HEK293 (cell line): ENCODE data around the gene PLAGL2.

Experiments
- CTCF ChIA-PET: fragments of 350-600 bp; formaldehyde crosslinking; extraction: SDS; loops from one replicate; lab custom pipeline; 2021; ENCODE audit warnings: antibody characterized with exemption; lab: Yijun Ruan, JAX
- POLR2A ChIA-PET: fragments of 300-600 bp; formaldehyde crosslinking; extraction: SDS; loops from one replicate; lab custom pipeline; 2020; ENCODE audit warnings: antibody characterized with exemption, inconsistent platforms; lab: Yijun Ruan, JAX
- H3K27ac ChIP-seq: fragments of 200-500 bp; sonication (Bioruptor generic); 2 replicates; pipeline ENCODE4 v1.5.1; 2014; ENCODE audit warnings: low read depth, low read length, control low read depth, inconsistent platforms; ENCODE audit errors: extremely low read depth
- H3K36me3 ChIP-seq, 2 experiments: fragments of 200-500 bp in 1 of 2; sonication (Bioruptor generic) in 1 of 2; 1 replicate in 1 of 2; 2 replicates in 1 of 2; pipeline ENCODE4 v1.5.1; 2014 to 2017; ENCODE audit warnings: inconsistent platforms in 2 of 2, low read length in 2 of 2; ENCODE audit not compliant: control insufficient read depth in 2 of 2, insufficient read depth in 1 of 2
- H3K4me1 ChIP-seq: fragments of 200-500 bp; sonication (Bioruptor generic); 2 replicates; pipeline ENCODE4 v1.5.1; 2014; ENCODE audit warnings: mild to moderate bottlenecking, low read length, inconsistent platforms; ENCODE audit not compliant: control insufficient read depth, insufficient read depth
- H3K4me3 ChIP-seq: 2 replicates; pipeline ENCODE4 v1.5.1; 2011; ENCODE audit warnings: low read depth, mild to moderate bottlenecking, control low read depth, low read length, moderate library complexity
- H3K9me3 ChIP-seq: fragments of 200-500 bp; sonication (Bioruptor generic); 2 replicates; pipeline ENCODE4 v1.5.1; 2014; ENCODE audit warnings: low read depth, low read length, inconsistent platforms; ENCODE audit not compliant: control insufficient read depth, insufficient read depth
- BCL11B ChIP-seq: fragments of 450-650 bp; formaldehyde crosslinking; IDR thresholded peaks from 2 replicates; pipeline ENCODE4 v1.5.1; 2016; ENCODE audit warnings: low read depth, missing biosample characterization, missing genetic modification characterization
- HOXD13 ChIP-seq: sonication (generic); formaldehyde crosslinking; IDR thresholded peaks from 2 replicates; pipeline ENCODE4 v1.8.0; 2022; ENCODE audit warnings: missing genetic modification reagents, borderline replicate concordance
- KLF7 ChIP-seq: fragments of 450-650 bp; formaldehyde crosslinking; IDR thresholded peaks from 2 replicates; pipeline ENCODE4 v1.5.1; 2016; ENCODE audit warnings: missing biosample characterization, missing genetic modification characterization, borderline replicate concordance
- SALL2 ChIP-seq: fragments of 450-650 bp; formaldehyde crosslinking; IDR thresholded peaks from 2 replicates; pipeline ENCODE4 v1.5.0; 2017; ENCODE audit warnings: missing biosample characterization, mild to moderate bottlenecking, missing genetic modification characterization, borderline replicate concordance
- SETDB1 ChIP-seq: IDR thresholded peaks from one replicate; pipeline ENCODE4 v1.6.1; 2017; ENCODE audit warnings: mild to moderate bottlenecking, low read length, moderate library complexity, mixed read lengths; ENCODE audit not compliant: insufficient read length
- SP2 ChIP-seq: fragments of 450-650 bp; formaldehyde crosslinking; IDR thresholded peaks from 2 replicates; pipeline ENCODE4 v1.5.1; 2016; ENCODE audit warnings: missing biosample characterization, missing genetic modification characterization
- ZBTB7A ChIP-seq: fragments of 450-650 bp; formaldehyde crosslinking; IDR thresholded peaks from 2 replicates; pipeline ENCODE4 v1.5.1; 2016; ENCODE audit warnings: low read depth, missing biosample characterization, missing genetic modification characterization
- ZFP69B ChIP-seq: fragments of 450-650 bp; formaldehyde crosslinking; IDR thresholded peaks from 2 replicates; pipeline ENCODE4 v1.5.1; 2016; ENCODE audit warnings: missing biosample characterization, missing genetic modification characterization
- ZNF18 ChIP-seq: fragments of 450-650 bp; formaldehyde crosslinking; IDR thresholded peaks from 2 replicates; pipeline ENCODE4 v1.5.1; 2016; ENCODE audit warnings: missing biosample characterization, missing genetic modification characterization
- ZNF211 ChIP-seq: fragments of 450-650 bp; formaldehyde crosslinking; IDR thresholded peaks from 2 replicates; pipeline ENCODE4 v1.5.1; 2016; ENCODE audit warnings: low read depth, missing biosample characterization, missing genetic modification characterization
- ZNF341 ChIP-seq: fragments of 450-650 bp; formaldehyde crosslinking; IDR thresholded peaks from 2 replicates; pipeline ENCODE4; 2016; ENCODE audit warnings: low read depth, missing biosample characterization, missing genetic modification characterization
- ZNF394 ChIP-seq: fragments of 450-650 bp; formaldehyde crosslinking; IDR thresholded peaks from 2 replicates; pipeline ENCODE4 v1.5.1; 2016; ENCODE audit warnings: missing biosample characterization, missing genetic modification characterization, mild to moderate bottlenecking, moderate library complexity, borderline replicate concordance
- ZNF416 ChIP-seq: fragments of 450-650 bp; formaldehyde crosslinking; IDR thresholded peaks from 2 replicates; pipeline ENCODE4 v1.5.1; 2016; ENCODE audit warnings: missing biosample characterization, missing genetic modification characterization
- ZNF473 ChIP-seq: fragments of 450-650 bp; formaldehyde crosslinking; IDR thresholded peaks from 2 replicates; pipeline ENCODE4 v1.5.1; 2017; ENCODE audit warnings: missing biosample characterization, missing genetic modification characterization
- ZNF48 ChIP-seq: fragments of 450-650 bp; formaldehyde crosslinking; IDR thresholded peaks from 2 replicates; pipeline ENCODE4 v1.5.1; 2016; ENCODE audit warnings: missing biosample characterization, missing genetic modification characterization
- ZNF626 ChIP-seq: fragments of 450-650 bp; sonication (Bioruptor Pico); formaldehyde crosslinking; IDR thresholded peaks from 2 replicates; pipeline ENCODE4 v1.5.1; 2018; ENCODE audit warnings: missing biosample characterization, missing genetic modification characterization, inconsistent platforms
- ZNF664 ChIP-seq: fragments of 450-650 bp; formaldehyde crosslinking; IDR thresholded peaks from 2 replicates; pipeline ENCODE4 v1.5.1; 2016; ENCODE audit warnings: missing biosample characterization, missing genetic modification characterization
- ZNF701 ChIP-seq: fragments of 450-650 bp; formaldehyde crosslinking; IDR thresholded peaks from 2 replicates; pipeline ENCODE4 v1.5.1; 2016; ENCODE audit warnings: missing biosample characterization, missing genetic modification characterization
- ZNF768 ChIP-seq: fragments of 450-650 bp; formaldehyde crosslinking; IDR thresholded peaks from 2 replicates; pipeline ENCODE4 v1.5.1; 2018; ENCODE audit warnings: missing biosample characterization, mild to moderate bottlenecking, missing genetic modification characterization
- TF ChIP-seq, protein P1 (sequence below): fragments of 450-650 bp; formaldehyde crosslinking; IDR thresholded peaks from 2 replicates; pipeline ENCODE4 v1.5.1; 2016; ENCODE audit warnings: missing biosample characterization, missing genetic modification characterization
- TF ChIP-seq, protein P2 (sequence below): IDR thresholded peaks from 2 replicates; pipeline ENCODE4 v1.6.1; 2011; ENCODE audit warnings: mild to moderate bottlenecking, low read depth, low read length, borderline replicate concordance
- TF ChIP-seq, protein P3 (sequence below): fragments of 450-650 bp; IDR thresholded peaks from 2 replicates; pipeline ENCODE4 v1.5.1; 2018; ENCODE audit warnings: missing biosample characterization, missing genetic modification characterization
- TF ChIP-seq, protein P4 (sequence below): fragments of 450-650 bp; formaldehyde crosslinking; IDR thresholded peaks from 2 replicates; pipeline ENCODE4 v1.5.1; 2016; ENCODE audit warnings: missing biosample characterization, missing genetic modification characterization
- TF ChIP-seq, protein P5 (sequence below): fragments of 450-650 bp; formaldehyde crosslinking; IDR thresholded peaks from 2 replicates; pipeline ENCODE4 v1.5.1; 2016; ENCODE audit warnings: missing biosample characterization, missing genetic modification characterization

PLAGL2 gene

GRCh38 chr20:32184961-32185603 is 22.5 kb downstream of the PLAGL2 start (continued):
- TF ChIP-seq ZNF768 (tag by site-specific recombination) (no peak), ZNF394 (tag by site-specific recombination) (no peak), HOXD13 (no peak), ZFP69B (tag by site-specific recombination) (no peak)
- TF ChIP-seq, protein P1, sequence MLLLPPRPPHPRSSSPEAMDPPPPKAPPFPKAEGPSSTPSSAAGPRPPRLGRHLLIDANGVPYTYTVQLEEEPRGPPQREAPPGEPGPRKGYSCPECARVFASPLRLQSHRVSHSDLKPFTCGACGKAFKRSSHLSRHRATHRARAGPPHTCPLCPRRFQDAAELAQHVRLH (tag by site-specific recombination) = no peak
- TF ChIP-seq, protein P2, sequence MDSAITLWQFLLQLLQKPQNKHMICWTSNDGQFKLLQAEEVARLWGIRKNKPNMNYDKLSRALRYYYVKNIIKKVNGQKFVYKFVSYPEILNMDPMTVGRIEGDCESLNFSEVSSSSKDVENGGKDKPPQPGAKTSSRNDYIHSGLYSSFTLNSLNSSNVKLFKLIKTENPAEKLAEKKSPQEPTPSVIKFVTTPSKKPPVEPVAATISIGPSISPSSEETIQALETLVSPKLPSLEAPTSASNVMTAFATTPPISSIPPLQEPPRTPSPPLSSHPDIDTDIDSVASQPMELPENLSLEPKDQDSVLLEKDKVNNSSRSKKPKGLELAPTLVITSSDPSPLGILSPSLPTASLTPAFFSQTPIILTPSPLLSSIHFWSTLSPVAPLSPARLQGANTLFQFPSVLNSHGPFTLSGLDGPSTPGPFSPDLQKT = no peak
- TF ChIP-seq, all 188 proteins: peak for 0

DNA sequence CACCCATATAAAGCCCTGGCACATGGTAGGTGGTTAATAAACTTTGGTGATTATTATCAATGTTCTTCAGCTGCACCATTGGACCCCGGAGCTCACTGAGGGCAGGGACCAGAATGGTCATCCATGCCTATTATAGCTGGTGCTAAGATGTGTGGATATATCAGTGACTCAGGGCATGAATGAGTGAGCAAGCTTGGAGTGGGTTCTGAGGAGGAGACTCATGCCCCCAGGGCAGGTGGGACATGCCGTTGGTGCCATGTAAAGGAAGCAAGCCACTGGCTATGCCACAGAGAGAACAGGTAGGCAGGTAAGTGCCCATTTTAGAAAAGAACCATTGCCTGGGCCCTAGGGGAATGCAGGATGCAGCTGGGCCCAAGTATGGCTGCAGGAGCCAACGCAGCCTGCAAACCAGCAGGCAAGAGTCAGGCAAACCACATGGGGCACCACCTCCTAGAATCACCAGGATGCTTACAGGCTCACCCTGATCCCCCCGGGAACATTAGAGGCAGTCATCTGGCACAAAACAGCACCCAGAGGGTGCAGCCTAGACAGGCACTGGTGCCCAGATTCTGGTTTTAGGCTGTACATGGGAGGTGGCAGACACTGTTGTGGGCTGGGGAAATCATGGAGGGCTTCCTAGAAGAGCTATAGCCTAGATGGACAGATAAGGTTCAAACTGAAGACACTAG is 23.5 kb downstream of the PLAGL2 start:
- Histone ChIP-seq H3K27ac (no peak overlapping the region), H3K36me3 (no peaks in the 10 kb centered on the region), H3K9me3 (no peaks in the 10 kb centered on the region), H3K4me3 (no peak overlapping the region), H3K4me1 (no peaks in the 10 kb centered on the region)
- POLR2A ChIA-PET = no interaction called here
- CTCF ChIA-PET = no interaction called here
- TF ChIP-seq ZNF211 (no peak), ZNF664 (no peak), ZBTB7A (tag by site-specific recombination) (no peak), ZNF416 (no peak), ZNF18 (no peak)
- TF ChIP-seq, protein P3, sequence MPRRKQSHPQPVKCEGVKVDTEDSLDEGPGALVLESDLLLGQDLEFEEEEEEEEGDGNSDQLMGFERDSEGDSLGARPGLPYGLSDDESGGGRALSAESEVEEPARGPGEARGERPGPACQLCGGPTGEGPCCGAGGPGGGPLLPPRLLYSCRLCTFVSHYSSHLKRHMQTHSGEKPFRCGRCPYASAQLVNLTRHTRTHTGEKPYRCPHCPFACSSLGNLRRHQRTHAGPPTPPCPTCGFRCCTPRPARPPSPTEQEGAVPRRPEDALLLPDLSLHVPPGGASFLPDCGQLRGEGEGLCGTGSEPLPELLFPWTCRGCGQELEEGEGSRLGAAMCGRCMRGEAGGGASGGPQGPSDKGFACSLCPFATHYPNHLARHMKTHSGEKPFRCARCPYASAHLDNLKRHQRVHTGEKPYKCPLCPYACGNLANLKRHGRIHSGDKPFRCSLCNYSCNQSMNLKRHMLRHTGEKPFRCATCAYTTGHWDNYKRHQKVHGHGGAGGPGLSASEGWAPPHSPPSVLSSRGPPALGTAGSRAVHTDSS = no peak
- TF ChIP-seq, protein P2 = no peak

- H3K27ac ChIP-seq = no peak overlapping the region
- H3K36me3 ChIP-seq = no peaks in the 10 kb centered on the region
- ChIA-PET POLR2A (no interaction called here), CTCF (no interaction called here)
- no peak overlapping the region for H3K4me3 ChIP-seq
- no peaks in the 10 kb centered on the region for H3K4me1 ChIP-seq
- no peaks in the 10 kb centered on the region for H3K9me3 ChIP-seq
- TF ChIP-seq KLF7 (no peak), SETDB1 (no peak), SP2 (no peak), ZNF341 (tag by site-specific recombination) (no peak), ZNF48 (tag by site-specific recombination) (no peak), ZNF626 (tag by site-specific recombination) (no peak), ZNF473 (tag by site-specific recombination) (no peak), BCL11B (tag by site-specific recombination) (no peak), ZNF701 (no peak), SALL2 (tag by site-specific recombination) (no peak)
- TF ChIP-seq, protein P4, sequence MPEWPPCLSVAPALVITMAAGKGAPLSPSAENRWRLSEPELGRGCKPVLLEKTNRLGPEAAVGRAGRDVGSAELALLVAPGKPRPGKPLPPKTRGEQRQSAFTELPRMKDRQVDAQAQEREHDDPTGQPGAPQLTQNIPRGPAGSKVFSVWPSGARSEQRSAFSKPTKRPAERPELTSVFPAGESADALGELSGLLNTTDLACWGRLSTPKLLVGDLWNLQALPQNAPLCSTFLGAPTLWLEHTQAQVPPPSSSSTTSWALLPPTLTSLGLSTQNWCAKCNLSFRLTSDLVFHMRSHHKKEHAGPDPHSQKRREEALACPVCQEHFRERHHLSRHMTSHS = no peak
- TF ChIP-seq, protein P5, sequence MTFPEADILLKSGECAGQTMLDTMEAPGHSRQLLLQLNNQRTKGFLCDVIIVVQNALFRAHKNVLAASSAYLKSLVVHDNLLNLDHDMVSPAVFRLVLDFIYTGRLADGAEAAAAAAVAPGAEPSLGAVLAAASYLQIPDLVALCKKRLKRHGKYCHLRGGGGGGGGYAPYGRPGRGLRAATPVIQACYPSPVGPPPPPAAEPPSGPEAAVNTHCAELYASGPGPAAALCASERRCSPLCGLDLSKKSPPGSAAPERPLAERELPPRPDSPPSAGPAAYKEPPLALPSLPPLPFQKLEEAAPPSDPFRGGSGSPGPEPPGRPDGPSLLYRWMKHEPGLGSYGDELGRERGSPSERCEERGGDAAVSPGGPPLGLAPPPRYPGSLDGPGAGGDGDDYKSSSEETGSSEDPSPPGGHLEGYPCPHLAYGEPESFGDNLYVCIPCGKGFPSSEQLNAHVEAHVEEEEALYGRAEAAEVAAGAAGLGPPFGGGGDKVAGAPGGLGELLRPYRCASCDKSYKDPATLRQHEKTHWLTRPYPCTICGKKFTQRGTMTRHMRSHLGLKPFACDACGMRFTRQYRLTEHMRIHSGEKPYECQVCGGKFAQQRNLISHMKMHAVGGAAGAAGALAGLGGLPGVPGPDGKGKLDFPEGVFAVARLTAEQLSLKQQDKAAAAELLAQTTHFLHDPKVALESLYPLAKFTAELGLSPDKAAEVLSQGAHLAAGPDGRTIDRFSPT = no peak
These were observed 25.9 kb downstream of the PLAGL2 start for GRCh38 chr20:32181606-32182005.
